Measurements from ENCODE around the gene LRRC4. TPM values are rescaled to one million over a fixed set of nuclear protein-coding genes. Genes with fewer than 3 reads are reported as not detected.

The LRRC4 gene
- total RNA-seq, 4 donors from 2014 or later = 0.29 to 2.5 (median 1.2) TPM

DNA sequence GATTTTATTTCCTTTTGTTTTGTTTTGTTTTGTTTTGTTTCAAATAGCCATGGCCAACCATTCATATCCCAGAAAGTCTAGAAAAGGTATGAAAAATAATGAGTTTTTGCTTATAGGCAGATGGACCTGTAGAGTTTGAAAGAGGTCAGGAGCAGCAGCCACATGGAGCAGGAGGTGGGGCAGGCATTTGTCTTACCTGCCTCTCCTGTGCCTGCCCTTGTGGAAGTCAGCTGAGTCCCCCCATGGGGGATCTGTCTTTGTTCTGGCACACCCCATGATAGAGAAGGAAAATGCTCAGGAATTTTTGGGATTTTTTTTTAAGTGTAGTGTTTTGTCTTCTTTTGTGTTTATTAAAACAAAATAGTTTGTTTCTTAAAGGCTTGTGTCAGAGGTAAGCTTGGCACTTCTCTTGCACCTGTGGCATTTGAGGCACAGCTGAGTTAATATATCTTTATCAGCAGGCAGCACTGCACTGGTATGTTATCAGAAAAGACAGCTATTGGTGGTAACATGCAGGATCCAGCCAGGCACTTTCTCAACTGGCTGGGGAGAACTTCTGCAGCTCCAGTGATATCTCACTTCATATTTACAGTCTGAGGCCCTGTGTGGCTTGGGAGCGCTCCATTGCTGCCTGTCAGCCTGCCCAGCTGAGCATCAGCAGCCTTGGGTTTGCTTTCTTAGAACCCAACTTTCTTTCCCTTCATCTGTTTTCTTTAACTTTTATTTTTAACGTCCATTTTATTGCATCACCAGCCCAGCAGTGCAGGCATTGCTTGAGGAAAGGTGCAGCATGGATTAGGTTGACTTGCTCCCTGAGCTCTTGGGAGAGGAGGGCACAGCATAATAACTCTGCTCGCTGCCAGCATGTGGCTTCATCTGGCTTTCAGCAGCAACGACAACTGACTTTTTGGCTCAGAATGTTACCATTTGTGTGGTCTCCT lies 44.4 kb downstream of the LRRC4 start:
- no peak for DNase-seq
- no peaks in the 10 kb centered on the region for H3K4me1 ChIP-seq
- H3K27me3 ChIP-seq = no peaks in the 10 kb centered on the region
- TF ChIP-seq, protein P1, sequence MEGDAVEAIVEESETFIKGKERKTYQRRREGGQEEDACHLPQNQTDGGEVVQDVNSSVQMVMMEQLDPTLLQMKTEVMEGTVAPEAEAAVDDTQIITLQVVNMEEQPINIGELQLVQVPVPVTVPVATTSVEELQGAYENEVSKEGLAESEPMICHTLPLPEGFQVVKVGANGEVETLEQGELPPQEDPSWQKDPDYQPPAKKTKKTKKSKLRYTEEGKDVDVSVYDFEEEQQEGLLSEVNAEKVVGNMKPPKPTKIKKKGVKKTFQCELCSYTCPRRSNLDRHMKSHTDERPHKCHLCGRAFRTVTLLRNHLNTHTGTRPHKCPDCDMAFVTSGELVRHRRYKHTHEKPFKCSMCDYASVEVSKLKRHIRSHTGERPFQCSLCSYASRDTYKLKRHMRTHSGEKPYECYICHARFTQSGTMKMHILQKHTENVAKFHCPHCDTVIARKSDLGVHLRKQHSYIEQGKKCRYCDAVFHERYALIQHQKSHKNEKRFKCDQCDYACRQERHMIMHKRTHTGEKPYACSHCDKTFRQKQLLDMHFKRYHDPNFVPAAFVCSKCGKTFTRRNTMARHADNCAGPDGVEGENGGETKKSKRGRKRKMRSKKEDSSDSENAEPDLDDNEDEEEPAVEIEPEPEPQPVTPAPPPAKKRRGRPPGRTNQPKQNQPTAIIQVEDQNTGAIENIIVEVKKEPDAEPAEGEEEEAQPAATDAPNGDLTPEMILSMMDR (IDR thresholded peaks at IDR 0.05) = no peak
- no peak for TF ChIP-seq POLR2A (IDR thresholded peaks at IDR 0.05)
- no peak overlapping the region for H3K27ac ChIP-seq
- intact Hi-C loops (cut with DNase I; ENCODE audit: low total_unique reads) = no loop called here
- H3K4me3 ChIP-seq = no peak overlapping the region
- no peaks in the 10 kb centered on the region for H3K9me3 ChIP-seq
- H3K36me3 ChIP-seq = no peaks in the 10 kb centered on the region

- DNase-seq = no peak
- Histone ChIP-seq H3K27me3 (no peaks in the 10 kb centered on the region), H3K27ac (peak overlapping the region; percentile 8 to 38), H3K36me3 (no peaks in the 10 kb centered on the region), H3K4me3 (no peak overlapping the region), H3K4me1 (no peaks in the 10 kb centered on the region), H3K9me3 (no peaks in the 10 kb centered on the region)
- TF ChIP-seq, protein P1 (IDR thresholded peaks at IDR 0.05) = no peak
- no peak for TF ChIP-seq POLR2A (IDR thresholded peaks at IDR 0.05)
- intact Hi-C loops (cut with DNase I; ENCODE audit: low total_unique reads) = no loop called here
Observed at GRCh38 chr7:127983804-127984332, 47.4 kb downstream of the LRRC4 start.

- TF ChIP-seq POLR2A (IDR thresholded peaks at IDR 0.05) = no peak
- TF ChIP-seq, protein P1 (IDR thresholded peaks at IDR 0.05) = no peak
Observed at GRCh38 chr7:127981965-127982364, 49.3 kb downstream of the LRRC4 start.

DNA sequence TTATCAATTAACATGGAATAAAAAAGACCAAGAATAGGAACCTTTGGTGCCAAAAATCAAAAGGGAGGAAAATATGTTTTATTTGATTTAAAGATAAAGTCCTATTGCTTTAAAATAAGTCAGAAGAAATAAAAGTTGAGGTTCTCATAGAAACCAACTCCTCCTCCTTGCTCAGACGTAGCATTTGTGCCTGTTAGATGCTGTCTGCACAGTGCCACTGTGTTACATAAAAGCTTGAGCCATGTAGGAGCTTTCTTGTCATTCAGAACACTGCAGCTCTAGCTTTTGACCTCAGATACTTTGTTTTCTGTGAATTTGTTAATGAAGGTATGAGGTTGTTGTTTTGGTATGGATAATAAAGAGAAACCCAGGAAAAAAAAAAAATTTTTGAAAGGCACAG lies 50.3 kb downstream of the LRRC4 start:
- intact Hi-C loops (cut with DNase I; ENCODE audit: low total_unique reads) = no loop called here
- H3K27me3 ChIP-seq = no peaks in the 10 kb centered on the region
- no peak overlapping the region for H3K4me3 ChIP-seq
- H3K36me3 ChIP-seq = no peaks in the 10 kb centered on the region
- no peak overlapping the region for H3K27ac ChIP-seq
- DNase-seq = no peak
- TF ChIP-seq POLR2A (IDR thresholded peaks at IDR 0.05) = no peak
- TF ChIP-seq, protein P1 (IDR thresholded peaks at IDR 0.05) = no peak
- H3K4me1 ChIP-seq = no peaks in the 10 kb centered on the region
- H3K9me3 ChIP-seq = no peaks in the 10 kb centered on the region

More at GRCh38 chr7:127981965-127982364, 49.3 kb downstream of the LRRC4 start:
- Histone ChIP-seq H3K4me3 (no peak overlapping the region), H3K36me3 (no peaks in the 10 kb centered on the region), H3K27me3 (no peaks in the 10 kb centered on the region), H3K4me1 (no peaks in the 10 kb centered on the region), H3K9me3 (no peaks in the 10 kb centered on the region), H3K27ac (no peak overlapping the region)
- DNase-seq = no peak
- intact Hi-C loops (cut with DNase I; ENCODE audit: low total_unique reads) = no loop called here

DNA sequence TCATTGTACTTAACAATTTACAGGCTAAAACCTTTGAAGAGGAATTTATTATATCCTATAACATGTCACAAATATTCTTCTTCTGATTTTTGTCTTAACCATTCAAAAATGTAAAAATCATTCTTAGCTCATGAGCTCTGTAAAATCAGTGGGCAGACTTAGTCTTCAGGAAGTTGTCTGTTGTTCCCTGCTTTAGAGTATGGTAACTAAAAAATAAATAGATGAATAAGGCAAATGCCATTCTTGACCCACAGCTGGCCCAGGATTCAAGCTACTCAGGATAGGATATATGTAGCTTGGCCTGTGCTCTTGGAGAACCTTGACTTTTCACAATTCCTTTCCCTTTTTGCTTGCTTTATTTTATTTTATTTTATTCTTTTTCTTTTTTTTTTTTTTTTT lies 51.5 kb downstream of the LRRC4 start:
- intact Hi-C loops (cut with DNase I; ENCODE audit: low total_unique reads) = no loop called here
- Histone ChIP-seq H3K27me3 (no peaks in the 10 kb centered on the region), H3K4me3 (no peak overlapping the region), H3K4me1 (no peaks in the 10 kb centered on the region), H3K9me3 (no peaks in the 10 kb centered on the region), H3K36me3 (no peaks in the 10 kb centered on the region), H3K27ac (no peak overlapping the region)
- DNase-seq = no peak
- TF ChIP-seq POLR2A (IDR thresholded peaks at IDR 0.05) = no peak
- TF ChIP-seq, protein P1 (IDR thresholded peaks at IDR 0.05) = no peak

All from uterus (tissue), 4 donors.